Uterus (tissue), 4 donors: ENCODE data around the gene SYNGR2. TPM values are rescaled to one million over a fixed set of nuclear protein-coding genes. Genes with fewer than 3 reads are reported as not detected.

Source experiments
- DNase-seq, 2 donors: peaks; one replicate each; pipeline ENCODE4 v3.0.0-alpha.2; 2019 to 2020
- H3K27ac ChIP-seq, 2 donors: fragments of 200-600 bp; sonication (generic); 1 replicate in 1 of 2; 2 replicates in 1 of 2; pipeline ENCODE4 v1.5.1; 2016 to 2018
- H3K27me3 ChIP-seq, 2 donors: fragments of 200-600 bp; sonication (generic); one replicate each; pipeline ENCODE4 v1.5.1; 2018 to 2019; ENCODE audit warnings: control low read depth in 1 of 2
- H3K36me3 ChIP-seq, 2 donors: fragments of 200-600 bp; sonication (generic); one replicate each; pipeline ENCODE4 v1.5.1; 2019; ENCODE audit warnings: control low read depth in 1 of 2
- H3K4me1 ChIP-seq, 2 donors: fragments of 200-600 bp; sonication (generic); one replicate each; pipeline ENCODE4 v1.5.1; 2018 to 2019; ENCODE audit warnings: control low read depth in 1 of 2
- H3K4me3 ChIP-seq, 2 donors: fragments of 200-600 bp; sonication (generic); 1 replicate in 1 of 2; 2 replicates in 1 of 2; pipeline ENCODE4 v1.5.1; 2018 to 2019; ENCODE audit warnings: mild to moderate bottlenecking in 1 of 2
- H3K9me3 ChIP-seq, 2 donors: fragments of 200-600 bp; sonication (generic); one replicate each; pipeline ENCODE4 v1.5.1; 2019; ENCODE audit warnings: control low read depth in 1 of 2
- CTCF ChIP-seq, 4 experiments: fragments of 200-600 bp in 2 of 4; fragments of 450-650 bp in 2 of 4; sonication (generic) in 2 of 4; IDR thresholded peaks; one replicate each; pipeline ENCODE4 v1.5.1; 2016 to 2019; ENCODE audit warnings: antibody characterized with exemption in 4 of 4, mild to moderate bottlenecking in 2 of 4, moderate library complexity in 1 of 4
- POLR2A ChIP-seq, 2 donors: fragments of 450-650 bp; IDR thresholded peaks; one replicate each; pipeline ENCODE4 v1.6.1; 2016; ENCODE audit warnings: antibody characterized with exemption in 2 of 2, mild to moderate bottlenecking in 1 of 2, moderate library complexity in 1 of 2
- intact Hi-C: fragments of 100-400 bp; cut with DNase I; formaldehyde crosslinking; loops from one replicate; pipeline ENCODE4 v1.15.1; 2023; ENCODE audit warnings: low total_unique reads
- total RNA-seq, 4 donors: library from RNA; depleted of rRNA in 3 of 4; stranded (reverse); fragments of >200 nt in 3 of 4; gene quantifications; one replicate each; pipeline versions ENCODE4 v1.1.0 to v1.2.4, GENCODE V29; 2014 to 2023
- donor health status: DM: yes; HTN: yes; CAD: no.

Gene SYNGR2
- total RNA-seq, 4 donors from 2014 or later, result 16.7 to 83.2 (median 49.1) TPM

DNA sequence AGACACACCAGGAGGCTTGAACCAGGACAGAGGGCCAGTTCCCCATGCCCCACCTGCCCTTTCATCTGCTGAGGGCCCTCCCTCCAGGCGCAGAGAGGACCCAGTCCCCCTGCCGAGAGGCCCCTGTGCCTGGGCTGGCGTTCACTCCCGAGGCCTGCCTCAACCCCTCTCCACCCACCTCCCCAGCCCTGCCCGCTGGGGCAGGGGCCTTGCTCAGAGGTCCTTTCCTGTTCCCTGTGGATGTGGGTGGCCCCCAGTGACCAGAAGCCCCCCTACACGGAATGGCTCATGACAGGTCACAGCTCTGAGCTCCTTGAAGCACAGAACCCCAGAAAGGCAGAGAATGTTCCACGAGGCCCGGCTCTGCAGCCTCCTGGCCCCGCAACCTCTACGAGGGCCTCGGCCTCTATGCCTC lies 46.6 kb upstream of the SYNGR2 start:
- Histone ChIP-seq H3K36me3 (no peaks in the 10 kb centered on the region), H3K27me3 (no peaks in the 10 kb centered on the region), H3K9me3 (no peaks in the 10 kb centered on the region), H3K27ac (no peak overlapping the region), H3K4me1 (no peaks in the 10 kb centered on the region), H3K4me3 (no peak overlapping the region)
- no peak for DNase-seq
- intact Hi-C loops, result no loop called here
- no peak for TF ChIP-seq POLR2A (IDR thresholded peaks at IDR 0.05)
- TF ChIP-seq CTCF (IDR thresholded peaks at IDR 0.05), result no peak

DNA sequence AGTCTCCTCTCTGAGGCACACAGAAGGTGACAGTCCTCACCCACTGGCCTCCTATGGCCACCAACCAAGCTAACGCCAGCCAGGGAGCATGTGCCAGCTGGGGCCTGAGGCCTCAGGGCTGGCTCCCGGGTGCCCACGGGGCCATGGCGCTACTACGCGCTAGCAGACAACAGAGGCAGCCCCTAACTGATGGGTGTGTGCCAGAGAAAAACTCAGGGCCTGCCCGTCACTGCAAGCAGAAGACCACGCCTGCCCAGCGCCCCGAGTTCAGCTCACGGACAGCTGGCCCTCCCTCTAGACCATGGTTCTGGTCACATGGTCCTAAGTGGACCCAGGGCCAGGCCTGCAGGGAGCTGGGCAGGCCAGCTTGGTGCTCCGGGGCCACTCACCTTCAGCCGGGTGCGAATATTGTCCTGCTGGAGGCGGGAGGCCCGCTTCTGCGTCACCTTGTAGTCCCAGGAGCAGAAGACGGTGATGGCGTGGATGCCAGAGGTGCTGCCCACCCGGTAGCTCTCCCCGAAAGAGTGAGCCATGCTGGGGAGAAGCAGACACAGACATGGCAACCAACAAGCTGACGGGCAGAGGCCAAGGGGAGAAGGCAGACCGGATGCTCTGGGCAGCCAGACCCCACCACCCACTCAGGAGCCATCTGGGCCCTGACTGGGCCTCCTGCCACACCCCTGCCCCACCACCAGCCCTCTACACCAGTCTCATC lies 46.0 kb upstream of the SYNGR2 start:
- H3K4me1 ChIP-seq, result peaks cover 0 to 3% of the 10 kb centered on the region in 2 donors
- TF ChIP-seq POLR2A (IDR thresholded peaks at IDR 0.05), result no peak
- no peak for TF ChIP-seq CTCF (IDR thresholded peaks at IDR 0.05)
- H3K36me3 ChIP-seq, result no peaks in the 10 kb centered on the region
- no peak overlapping the region for H3K4me3 ChIP-seq
- H3K9me3 ChIP-seq, result no peaks in the 10 kb centered on the region
- H3K27ac ChIP-seq, result no peak overlapping the region
- DNase-seq, result no peak
- H3K27me3 ChIP-seq, result no peaks in the 10 kb centered on the region
- intact Hi-C loops, result no loop called here

DNA sequence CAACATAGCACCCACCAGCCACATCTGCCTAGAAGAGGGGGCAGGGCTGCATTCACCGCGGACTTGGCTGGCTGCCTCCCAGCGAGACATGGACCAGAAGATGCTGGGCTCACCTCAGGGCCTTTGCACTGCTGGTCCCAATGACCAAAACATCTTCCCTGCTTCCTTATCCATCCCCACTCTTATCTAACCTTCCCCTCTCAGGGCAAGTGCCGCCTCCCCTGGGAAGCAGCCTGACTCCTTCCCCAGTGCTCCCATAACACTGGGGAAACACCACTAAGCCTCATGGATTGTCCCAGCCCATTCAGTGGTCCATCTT lies 45.5 kb upstream of the SYNGR2 start:
- Histone ChIP-seq H3K4me3 (no peak overlapping the region), H3K27me3 (peaks cover 0 to 3% of the 10 kb centered on the region in 2 donors), H3K27ac (no peak overlapping the region), H3K36me3 (no peaks in the 10 kb centered on the region), H3K4me1 (peaks cover 0 to 9% of the 10 kb centered on the region in 2 donors), H3K9me3 (no peaks in the 10 kb centered on the region)
- intact Hi-C loops, result no loop called here
- DNase-seq, result no peak
- TF ChIP-seq POLR2A (IDR thresholded peaks at IDR 0.05) (no peak), CTCF (IDR thresholded peaks at IDR 0.05) (no peak)

DNA sequence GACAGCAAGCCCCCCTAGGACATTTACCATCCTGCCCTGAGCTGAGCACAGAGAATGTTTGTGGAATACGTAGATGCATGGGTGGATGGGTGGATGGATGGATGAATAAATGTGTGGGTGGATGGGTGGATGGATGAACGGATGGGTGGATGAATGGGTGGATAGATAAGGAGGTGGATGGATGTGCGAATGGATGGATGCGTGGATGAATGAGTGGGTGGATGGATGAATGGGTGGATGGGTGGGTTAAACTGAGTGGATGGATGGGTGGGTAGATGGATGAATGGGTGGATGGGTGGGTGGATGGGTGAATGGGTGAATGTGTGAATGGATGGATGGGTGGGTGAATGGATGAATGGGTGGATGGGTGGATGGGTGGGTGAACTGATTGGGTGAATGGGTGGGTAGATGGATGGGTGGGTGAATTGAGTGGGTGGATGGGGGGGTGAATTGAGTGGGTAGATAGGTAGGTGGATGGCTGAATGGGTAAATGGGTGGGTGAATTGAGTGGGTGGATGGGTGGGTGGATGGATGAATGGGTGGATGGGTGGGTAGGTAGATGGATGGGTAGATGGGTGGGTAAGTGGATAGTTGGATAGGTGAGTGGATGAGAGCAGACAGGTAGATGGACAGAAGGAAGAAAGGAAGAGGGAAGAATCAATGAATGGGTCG lies 45.0 kb upstream of the SYNGR2 start:
- H3K4me3 ChIP-seq, result no peak overlapping the region
- peaks cover 0 to 11% of the 10 kb centered on the region in 2 donors for H3K4me1 ChIP-seq
- no peaks in the 10 kb centered on the region for H3K9me3 ChIP-seq
- intact Hi-C loops, result no loop called here
- TF ChIP-seq CTCF (IDR thresholded peaks at IDR 0.05), result no peak
- no peak for TF ChIP-seq POLR2A (IDR thresholded peaks at IDR 0.05)
- no peaks in the 10 kb centered on the region for H3K36me3 ChIP-seq
- no peak for DNase-seq
- peaks cover 0 to 8% of the 10 kb centered on the region in 2 donors for H3K27me3 ChIP-seq
- no peak overlapping the region for H3K27ac ChIP-seq

- Histone ChIP-seq H3K9me3 (no peaks in the 10 kb centered on the region), H3K4me1 (peaks cover 0 to 18% of the 10 kb centered on the region in 2 donors), H3K36me3 (no peaks in the 10 kb centered on the region), H3K4me3 (no peak overlapping the region), H3K27me3 (peaks cover 0 to 10% of the 10 kb centered on the region in 2 donors), H3K27ac (no peak overlapping the region)
- intact Hi-C loops, result no loop called here
- TF ChIP-seq CTCF (IDR thresholded peaks at IDR 0.05) (no peak), POLR2A (IDR thresholded peaks at IDR 0.05) (no peak)
- no peak for DNase-seq
Measured at GRCh38 chr17:78124081-78124835, 44.1 kb upstream of the SYNGR2 start.
